Measurements from ENCODE around the gene LRPAP1. TPM values are rescaled to one million over a fixed set of nuclear protein-coding genes. Genes with fewer than 3 reads are reported as not detected.

The LRPAP1 gene
- total RNA-seq, 4 donors from 2014 or later: 112 to 153 (median 123) TPM

GRCh38 chr4:3484057-3484973, 47.9 kb downstream of the LRPAP1 start:
- 19 to 29% methylated on average over 30 to 45 of the region's 45 CpGs for WGBS, 2 donors
- TF ChIP-seq CTCF (IDR thresholded peaks at IDR 0.05) (no peak), POLR2A (IDR thresholded peaks at IDR 0.05) (no peak)
- no peak overlapping the region for H3K4me3 ChIP-seq (ENCODE audit: low read depth, poor library complexity, severe bottlenecking)
- no peak for DNase-seq (ENCODE audit: low spot score in 2 of 2)
- intact Hi-C loops (cut with DNase I; ENCODE audit: low total_unique reads): no loop called here

- DNase-seq (ENCODE audit: low spot score in 2 of 2): no peak
- TF ChIP-seq CTCF (IDR thresholded peaks at IDR 0.05) (no peak), POLR2A (IDR thresholded peaks at IDR 0.05) (no peak)
- 23 to 55% methylated on average over 19 to 20 of the region's 23 CpGs for WGBS, 2 donors
- H3K4me3 ChIP-seq (ENCODE audit: low read depth, poor library complexity, severe bottlenecking): no peak overlapping the region
- intact Hi-C loops (cut with DNase I; ENCODE audit: low total_unique reads): no loop called here
Observed at GRCh38 chr4:3483471-3483921, 48.7 kb downstream of the LRPAP1 start.

GRCh38 chr4:3482707-3483106, 49.5 kb downstream of the LRPAP1 start:
- TF ChIP-seq POLR2A (IDR thresholded peaks at IDR 0.05) (no peak), CTCF (IDR thresholded peaks at IDR 0.05) (no peak)
- no peak overlapping the region for H3K4me3 ChIP-seq (ENCODE audit: low read depth, poor library complexity, severe bottlenecking)
- no peak for DNase-seq (ENCODE audit: low spot score in 2 of 2)
- intact Hi-C loops (cut with DNase I; ENCODE audit: low total_unique reads): no loop called here
- 92 to 95% methylated on average over 9 to 12 of the region's 12 CpGs for WGBS, 2 donors

- H3K4me3 ChIP-seq (ENCODE audit: low read depth, poor library complexity, severe bottlenecking): no peak overlapping the region
- WGBS, 2 donors: 62 to 69% methylated on average over 18 to 19 of the region's 19 CpGs
- no peak for DNase-seq (ENCODE audit: low spot score in 2 of 2)
- intact Hi-C loops (cut with DNase I; ENCODE audit: low total_unique reads): no loop called here
- TF ChIP-seq POLR2A (IDR thresholded peaks at IDR 0.05) (no peak), CTCF (IDR thresholded peaks at IDR 0.05) (no peak)
Observed at GRCh38 chr4:3481783-3482393, 50.3 kb downstream of the LRPAP1 start.

GRCh38 chr4:3481113-3481531, 51.1 kb downstream of the LRPAP1 start:
- intact Hi-C loops (cut with DNase I; ENCODE audit: low total_unique reads): no loop called here
- WGBS, 2 donors: 50 to 57% methylated on average over 5 of the region's 5 CpGs
- H3K4me3 ChIP-seq (ENCODE audit: low read depth, poor library complexity, severe bottlenecking): no peak overlapping the region
- no peak for DNase-seq (ENCODE audit: low spot score in 2 of 2)
- TF ChIP-seq POLR2A (IDR thresholded peaks at IDR 0.05): no peak
- TF ChIP-seq CTCF (IDR thresholded peaks at IDR 0.05): no peak
